K562 (cell line): ENCODE measurements around the gene HPF1.

ENCODE experiments used
- CTBP1 ChIP-seq: fragments of 450-650 bp; IDR thresholded peaks from 2 replicates; pipeline ENCODE4 v1.6.1; 2016; ENCODE audit warnings: borderline replicate concordance
- CTCF ChIP-seq, 3 experiments: IDR thresholded peaks in 2 of 3; conservative IDR thresholded peaks in 1 of 3; 2 replicates each; pipeline ENCODE4 v1.5.1; 2011 to 2012; ENCODE audit warnings: low read length in 3 of 3, mild to moderate bottlenecking in 3 of 3, control low read depth in 2 of 3, improper control_type of control experiment in 1 of 3, inconsistent platforms in 1 of 3, low read depth in 1 of 3, mixed read lengths in 1 of 3, moderate library complexity in 1 of 3; ENCODE audit not compliant: insufficient read depth in 2 of 3
- GTF3C2 ChIP-seq: IDR thresholded peaks from 3 replicates; pipeline ENCODE4 v1.6.1; 2011; ENCODE audit warnings: borderline replicate concordance, mild to moderate bottlenecking, moderate library complexity; ENCODE audit not compliant: insufficient read length; ENCODE audit errors: extremely low read depth
- HMG20B ChIP-seq: fragments of 250-450 bp; sonication (Bioruptor Pico); IDR thresholded peaks from 2 replicates; pipeline ENCODE4 v1.5.0; 2021; ENCODE audit warnings: mild to moderate bottlenecking
- MEF2A ChIP-seq: IDR thresholded peaks from 2 replicates; pipeline ENCODE4 v1.6.1; 2011; ENCODE audit warnings: low read depth, mild to moderate bottlenecking, low read length, moderate library complexity; ENCODE audit not compliant: control insufficient read depth
- NFATC3 ChIP-seq: fragments of 450-650 bp; IDR thresholded peaks from 2 replicates; pipeline ENCODE4 v1.6.1; 2017; ENCODE audit warnings: mild to moderate bottlenecking
- PHB2 ChIP-seq: fragments of 450-650 bp; IDR thresholded peaks from 2 replicates; pipeline ENCODE4 v1.6.1; 2017; ENCODE audit warnings: low read depth
- POLR2A ChIP-seq: fragments of 450-650 bp; conservative IDR thresholded peaks from 2 replicates; pipeline ENCODE4 v1.6.1; 2016
- RBFOX2 ChIP-seq: fragments of 200-400 bp; formaldehyde crosslinking; IDR thresholded peaks from 2 replicates; pipeline ENCODE4 v1.6.1; 2017; ENCODE audit warnings: low read depth, mild to moderate bottlenecking, low read length, moderate library complexity
- TAF7 ChIP-seq: fragments of 450-650 bp; IDR thresholded peaks from 2 replicates; pipeline ENCODE4 v1.6.1; 2016; ENCODE audit warnings: missing genetic modification characterization, missing compliant biosample characterization
- TAL1 ChIP-seq: fragments of 450-650 bp; IDR thresholded peaks from 2 replicates; pipeline ENCODE4 v1.6.1; 2016; ENCODE audit warnings: mild to moderate bottlenecking
- TRIM28 ChIP-seq: fragments of 450-650 bp; IDR thresholded peaks from 2 replicates; pipeline ENCODE4 v1.6.1; 2017
- ZSCAN29 ChIP-seq: fragments of 450-650 bp; IDR thresholded peaks from 2 replicates; pipeline ENCODE4 v1.6.1; 2017

GRCh38 chr4:169682372-169683047 lies 75.2 kb downstream of the HPF1 start:
- TF ChIP-seq TRIM28 (no peak), POLR2A (no peak), ZSCAN29 (no peak), CTCF (IDR thresholded peaks at IDR 0.05 in 2 of 3, conservative IDR thresholded peaks at IDR 0.05 in 1 of 3; ENCODE audit: insufficient read depth in 2 of 3, low read depth in 1 of 3, low read length in 3 of 3) (no peak), CTBP1 (no peak), PHB2 (no peak), RBFOX2 (no peak), HMG20B (CRISPR knock-in tag) (no peak), GTF3C2 (no peak), MEF2A (no peak), TAF7 (tag) (no peak), NFATC3 (no peak), TAL1 (no peak)
